GM15510 (cell line): ENCODE results near the gene SLC7A10.

ENCODE experiments used
- POLR2A ChIP-seq: IDR thresholded peaks from 3 replicates; pipeline ENCODE4 v1.6.1; 2011; ENCODE audit warnings: borderline replicate concordance; ENCODE audit not compliant: insufficient read length; ENCODE audit errors: extremely low read depth

The SLC7A10 gene

GRCh38 chr19:33220115-33220514, 5.5 kb downstream of the SLC7A10 start:
- no peak for TF ChIP-seq POLR2A

DNA sequence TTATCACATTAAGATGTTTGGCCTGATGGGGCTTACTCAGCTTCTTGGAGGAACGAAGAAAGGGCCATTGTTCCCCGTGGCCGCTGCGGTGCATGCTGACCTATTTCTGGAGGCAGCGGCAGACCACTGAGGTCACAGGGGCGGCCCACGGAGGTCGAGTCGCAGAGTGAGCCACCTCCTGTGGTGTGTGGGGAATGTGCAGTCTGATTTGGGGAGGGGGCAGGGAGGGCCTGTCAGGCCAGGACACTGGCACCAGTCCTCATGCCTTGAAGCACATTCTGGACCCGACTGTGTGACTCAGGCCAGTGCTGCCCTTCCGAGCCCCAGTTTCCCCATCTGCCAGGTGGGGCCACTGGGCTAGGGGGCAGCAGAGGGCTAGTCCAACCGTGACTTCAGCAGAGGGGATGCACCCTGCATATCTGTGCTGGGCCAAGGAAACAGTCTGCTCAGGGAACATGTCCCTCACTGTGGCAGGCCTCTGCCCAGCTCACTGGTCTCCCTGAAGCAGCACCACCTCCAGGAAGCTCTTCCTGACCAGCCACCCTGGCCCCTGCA, 6.3 kb downstream of the SLC7A10 start:
- no peak for TF ChIP-seq POLR2A

GRCh38 chr19:33217881-33218280, 7.8 kb downstream of the SLC7A10 start:
- TF ChIP-seq POLR2A, result no peak

DNA sequence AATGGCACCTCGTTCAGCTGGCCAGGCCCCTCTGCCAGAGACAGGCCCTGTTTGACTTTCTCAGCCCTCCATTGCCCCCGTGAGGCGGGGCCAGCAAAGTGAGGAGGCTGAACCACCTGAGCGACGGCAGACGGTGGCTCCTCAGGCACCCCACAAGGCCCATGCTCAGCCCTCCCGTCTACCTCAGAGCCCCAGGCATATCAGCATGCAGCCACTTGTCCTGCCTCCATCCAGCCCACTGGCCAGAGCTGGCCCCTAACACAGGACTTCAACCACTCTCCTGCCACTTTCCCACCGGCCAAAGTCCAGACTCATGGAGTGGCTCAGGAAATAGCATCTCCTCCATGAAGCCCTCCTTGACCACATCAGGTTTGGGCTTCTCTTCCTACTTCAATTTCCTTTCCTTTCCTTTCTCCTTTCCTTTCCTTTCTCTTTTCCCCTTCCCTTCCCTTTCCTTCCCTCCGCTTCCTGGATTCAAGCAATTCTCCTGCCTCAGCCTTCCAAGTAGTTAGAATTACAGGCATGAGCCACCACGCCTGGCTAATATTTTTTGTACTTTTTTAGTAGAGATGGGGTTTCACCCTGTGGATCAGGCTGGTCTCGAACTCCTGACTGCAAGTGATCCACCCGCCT, 9.3 kb downstream of the SLC7A10 start:
- no peak for TF ChIP-seq POLR2A

DNA sequence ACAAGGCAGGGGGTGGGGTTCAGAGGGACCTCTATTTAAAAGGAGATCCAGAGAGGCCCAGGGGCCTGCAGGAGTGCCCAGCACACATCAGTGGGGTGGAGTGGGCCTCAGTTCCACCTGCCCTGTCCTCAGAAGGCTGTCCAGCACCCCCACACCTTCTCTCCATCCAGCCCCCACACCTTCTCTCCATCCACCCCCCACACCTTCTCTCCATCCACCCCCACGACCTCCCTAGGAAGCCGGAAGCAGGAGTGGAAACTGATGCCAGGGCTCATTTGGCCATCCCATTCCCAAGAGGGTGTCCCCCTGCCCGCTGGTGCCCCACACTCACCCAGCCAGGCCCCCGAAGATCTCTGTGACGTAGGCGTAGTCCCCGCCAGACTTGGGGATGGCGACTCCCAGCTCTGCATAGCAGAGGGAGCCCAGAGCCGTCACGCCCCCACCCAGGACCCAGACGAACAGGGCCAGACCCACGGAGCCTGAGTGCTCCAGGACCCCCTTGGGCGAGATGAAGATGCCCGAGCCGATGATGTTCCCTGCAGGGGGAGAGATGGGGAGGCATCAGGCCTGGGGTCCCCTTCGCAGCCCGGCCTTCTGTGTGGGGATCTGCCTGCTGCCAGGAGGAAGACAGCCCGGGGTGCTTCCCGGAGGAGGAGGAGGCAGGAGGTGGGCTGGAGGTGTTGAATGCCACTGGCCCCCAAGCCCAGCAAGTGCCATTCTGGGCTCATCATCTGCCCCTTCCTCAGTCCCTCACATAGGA, 10.0 kb downstream of the SLC7A10 start:
- TF ChIP-seq POLR2A, result no peak

- TF ChIP-seq POLR2A, result no peak
Measured at GRCh38 chr19:33214596-33214995, 11.1 kb downstream of the SLC7A10 start.

GRCh38 chr19:33212436-33213172, 13.0 kb downstream of the SLC7A10 start:
- no peak for TF ChIP-seq POLR2A

DNA sequence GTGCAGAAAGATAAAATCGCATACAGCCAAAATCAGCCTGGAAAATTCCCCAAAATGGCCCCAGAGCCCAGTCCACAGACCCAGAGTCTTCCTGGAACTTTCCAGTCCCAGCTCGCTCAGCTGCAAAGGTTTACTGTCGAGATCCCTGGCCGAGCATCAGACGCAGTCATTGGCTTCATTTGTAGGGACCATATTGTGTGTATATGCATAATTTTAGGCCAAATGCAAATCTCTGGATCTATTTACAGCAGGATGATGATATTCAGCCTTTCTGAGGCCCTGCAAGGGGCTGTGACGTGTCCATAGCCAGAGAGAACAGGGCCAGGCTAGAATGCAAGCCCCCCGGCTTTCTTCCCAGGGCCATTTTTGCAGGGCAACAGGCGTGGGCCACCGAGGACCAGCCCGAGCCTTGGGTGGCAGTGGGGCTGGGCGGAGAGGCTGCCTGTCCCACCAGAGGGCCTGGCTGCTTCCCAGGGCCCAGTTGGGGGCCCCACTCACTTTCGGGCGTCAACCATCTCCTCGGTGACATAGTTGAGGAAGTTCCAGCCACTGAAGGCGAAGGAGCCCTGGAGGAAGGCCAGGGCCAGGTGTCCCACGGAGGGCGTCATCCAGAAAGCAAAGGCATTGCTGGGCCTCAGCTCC, 13.7 kb downstream of the SLC7A10 start:
- TF ChIP-seq POLR2A, result no peak

- no peak for TF ChIP-seq POLR2A
Measured at GRCh38 chr19:33210266-33210940, 15.2 kb downstream of the SLC7A10 start.

GRCh38 chr19:33208904-33209849, 16.5 kb downstream of the SLC7A10 start:
- TF ChIP-seq POLR2A, result no peak

DNA sequence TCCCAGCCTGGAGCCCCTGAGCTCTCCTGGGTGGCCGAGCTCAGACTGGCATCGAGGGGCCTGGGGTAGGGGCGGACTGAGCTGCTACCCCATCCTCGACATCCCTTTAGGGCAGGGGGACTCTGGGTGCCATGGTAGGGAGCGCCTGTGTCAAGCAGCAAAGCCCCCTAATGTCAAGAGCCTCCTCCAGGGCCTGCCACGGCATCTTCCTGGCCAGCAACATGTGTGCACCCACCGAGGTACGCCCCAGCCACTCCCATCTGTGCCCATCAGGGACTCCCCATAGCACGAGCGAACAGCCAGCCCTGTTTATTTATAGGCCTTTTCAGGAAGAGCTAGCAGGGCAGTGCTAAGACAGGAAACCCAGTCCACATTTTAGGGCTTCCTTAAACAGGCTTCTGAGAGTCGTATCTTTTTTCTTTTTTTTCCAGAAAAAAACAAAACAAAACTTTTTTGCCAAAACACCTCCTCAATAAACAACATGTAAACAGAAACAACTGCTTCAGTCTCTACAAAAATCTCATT, 17.2 kb downstream of the SLC7A10 start:
- no peak for TF ChIP-seq POLR2A

GRCh38 chr19:33207903-33208302, 17.7 kb downstream of the SLC7A10 start:
- no peak for TF ChIP-seq POLR2A

DNA sequence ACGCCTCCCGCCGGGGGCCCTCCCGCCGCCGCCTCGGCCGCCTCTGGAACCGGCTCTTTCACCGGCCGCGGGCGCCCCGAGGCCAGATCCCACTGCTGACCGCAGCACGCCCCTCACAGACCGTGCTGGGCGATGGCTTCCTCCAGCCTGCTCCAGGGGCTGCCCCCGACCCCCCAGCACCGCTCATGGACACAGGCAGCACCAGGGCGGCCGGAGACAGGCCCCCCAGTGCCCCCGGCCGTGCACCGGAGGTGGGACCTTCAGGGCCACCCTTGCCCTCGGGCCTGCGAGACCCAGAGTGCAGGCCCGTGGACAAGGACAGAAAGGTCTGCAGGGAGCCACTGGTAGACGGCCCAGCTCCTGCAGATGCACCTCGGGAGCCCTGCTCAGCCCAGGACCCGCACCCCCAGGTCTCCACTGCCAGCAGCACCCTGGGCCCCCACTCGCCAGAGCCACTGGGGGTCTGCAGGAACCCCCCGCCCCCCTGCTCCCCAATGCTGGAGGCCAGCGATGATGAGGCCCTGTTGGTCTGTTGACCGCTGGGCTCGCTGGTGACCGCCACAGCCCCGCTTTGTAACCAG, 18.5 kb downstream of the SLC7A10 start:
- TF ChIP-seq POLR2A, result no peak
